ENCODE data around the gene PTPRN2. TPM values are rescaled to one million over a fixed set of nuclear protein-coding genes. Genes with fewer than 3 reads are reported as not detected.

The PTPRN2 gene
- total RNA-seq, 1 experiment from 2014 or later, result 1.1 TPM

- Histone ChIP-seq H3K27ac (ENCODE audit: low read length) (no peak overlapping the region), H3K36me3 (ENCODE audit: control insufficient read depth, insufficient read depth, low read length) (no peaks in the 10 kb centered on the region), H3K9me3 (ENCODE audit: control insufficient read depth, insufficient read depth, low read depth, low read length) (no peaks in the 10 kb centered on the region; the same call in 1 of the 2 replicates), H3K27me3 (ENCODE audit: control insufficient read depth, insufficient read depth, low read length) (no peaks in the 10 kb centered on the region; the same call in 1 of the 2 replicates), H3K4me3 (ENCODE audit: low read depth in 2 of 2, low read length in 2 of 2) (no peak overlapping the region), H3K4me1 (ENCODE audit: control insufficient read depth, insufficient read depth, low read length) (no peaks in the 10 kb centered on the region)
- ChIA-PET POLR2A (no interaction called here), CTCF (no interaction called here)
- TF ChIP-seq REST (IDR thresholded peaks at IDR 0.05; ENCODE audit: insufficient read depth in 1 of 2, low read depth in 2 of 2, low read length in 1 of 2), result no peak
- TF ChIP-seq CTCF (IDR thresholded peaks at IDR 0.05), result no peak; the same call in 1 of the 2 replicates
- no peak for TF ChIP-seq SIN3A (IDR thresholded peaks at IDR 0.05; ENCODE audit: borderline replicate concordance, insufficient read depth, low read depth, low read length)
- TF ChIP-seq TCF7L2 (IDR thresholded peaks at IDR 0.05; ENCODE audit: low read depth, low read length), result no peak
- TF ChIP-seq POLR2AphosphoS5 (IDR thresholded peaks at IDR 0.05; ENCODE audit: low read depth, low read length), result no peak
- intact Hi-C loops (cut with micrococcal nuclease; ENCODE audit: unreplicated experiment), result no loop called here
- BruUV-seq (replicated peaks), result no TSS peak
- in situ Hi-C loops (cut with HindIII; ENCODE audit: low pct_unique_long_range_greater_than_20kb, low sequenced_read_pairs), result no loop called here
- DNase-seq (ENCODE audit: low read depth, low spot score) (no peak), ATAC-seq (peak; percentile 26; the same call in 1 of the 2 replicates)
Observed at GRCh38 chr7:158325530-158326381, 261.9 kb downstream of the PTPRN2 start.

GRCh38 chr7:158324397-158325360, 262.9 kb downstream of the PTPRN2 start:
- ChIA-PET POLR2A (no interaction called here), CTCF (no interaction called here)
- H3K9me3 ChIP-seq (ENCODE audit: control insufficient read depth, insufficient read depth, low read depth, low read length), result no peaks in the 10 kb centered on the region; the same call in 1 of the 2 replicates
- DNase-seq (ENCODE audit: low read depth, low spot score), result no peak
- H3K36me3 ChIP-seq (ENCODE audit: control insufficient read depth, insufficient read depth, low read length), result no peaks in the 10 kb centered on the region
- no peak for TF ChIP-seq CTCF (IDR thresholded peaks at IDR 0.05)
- TF ChIP-seq SIN3A (IDR thresholded peaks at IDR 0.05; ENCODE audit: borderline replicate concordance, insufficient read depth, low read depth, low read length), result no peak
- H3K4me3 ChIP-seq (ENCODE audit: low read depth in 2 of 2, low read length in 2 of 2), result no peak overlapping the region
- peaks cover 2% of the 10 kb centered on the region; the same call in 1 of the 2 replicates for H3K27me3 ChIP-seq (ENCODE audit: control insufficient read depth, insufficient read depth, low read length)
- no peak overlapping the region for H3K27ac ChIP-seq (ENCODE audit: low read length)
- H3K4me1 ChIP-seq (ENCODE audit: control insufficient read depth, insufficient read depth, low read length), result no peaks in the 10 kb centered on the region
- ATAC-seq, result no peak
- in situ Hi-C loops (cut with HindIII; ENCODE audit: low pct_unique_long_range_greater_than_20kb, low sequenced_read_pairs), result no loop called here
- intact Hi-C loops (cut with micrococcal nuclease; ENCODE audit: unreplicated experiment), result no loop called here
- no TSS peak for BruUV-seq (replicated peaks)
